ENCODE results near the gene KBTBD6. TPM values are rescaled to one million over a fixed set of nuclear protein-coding genes. Genes with fewer than 3 reads are reported as not detected.
A peak's percentile ranks its signal among the peaks of the same experiment; 100 is the strongest.
"Not testable (repeated sequence)": the region's sequence is repeated elsewhere in the genome, so short reads cannot be mapped to it uniquely, and the experiment has no call there.

KBTBD6 gene
- total RNA-seq, result 5.3 TPM
- long read RNA-seq, full-length matches to known transcripts, result 15 of 15 reads
- long read RNA-seq, partial matches to known transcripts, result 0 of 15 reads
- long read RNA-seq, other reads (novel, unspliced or antisense), result 0 of 15 reads

- intact Hi-C loops (cut with micrococcal nuclease), result loop anchor here (5.0 kb wide), 1 partner anchor 60 kb away; the partner anchor contains the start of gene KBTBD7
Observed at GRCh38 chr13:41132512-41133152, at the start of gene KBTBD6. TSS of gene KBTBD6 (minus strand) at chr13:41132802. CDS start at chr13:41132511, 291 bp downstream.

GRCh38 chr13:41182231-41182630, 49.6 kb upstream of the KBTBD6 start:
- Histone ChIP-seq H3K9me3 (replicated peaks) (no peaks in the 10 kb centered on the region), H3K4me3 (no peak overlapping the region), H3K36me3 (no peaks in the 10 kb centered on the region), H3K27me3 (ENCODE audit: low read depth) (no peaks in the 10 kb centered on the region), H3K27ac (replicated peaks) (no peak overlapping the region), H3K4me1 (no peaks in the 10 kb centered on the region)
- intact Hi-C loops (cut with micrococcal nuclease), result no loop called here
- DNase-seq, result no peak
- no peak for TF ChIP-seq CTCF (IDR thresholded peaks at IDR 0.05; ENCODE audit: borderline replicate concordance)

More at GRCh38 chr13:41132512-41133152, at the start of gene KBTBD6:
- Histone ChIP-seq H3K27ac (replicated peaks) (peak within 1 kb of the TSS; percentile 93), H3K4me1 (peaks cover 58% of the 10 kb centered on the region), H3K36me3 (no peaks in the 10 kb centered on the region), H3K9me3 (replicated peaks) (no peaks in the 10 kb centered on the region), H3K4me3 (peak within 1 kb of the TSS; percentile 87), H3K27me3 (ENCODE audit: low read depth) (no peaks in the 10 kb centered on the region)
- DNase-seq, result peak; percentile 96
- TF ChIP-seq CTCF (IDR thresholded peaks at IDR 0.05; ENCODE audit: borderline replicate concordance), result no peak

GRCh38 chr13:41179593-41180250, 47.1 kb upstream of the KBTBD6 start:
- no peak for TF ChIP-seq CTCF (IDR thresholded peaks at IDR 0.05; ENCODE audit: borderline replicate concordance)
- no peak overlapping the region for H3K4me3 ChIP-seq
- peaks cover 22% of the 10 kb centered on the region for H3K9me3 ChIP-seq (replicated peaks)
- intact Hi-C loops (cut with micrococcal nuclease), result no loop called here
- no peaks in the 10 kb centered on the region for H3K4me1 ChIP-seq
- no peak overlapping the region for H3K27ac ChIP-seq (replicated peaks)
- no peaks in the 10 kb centered on the region for H3K27me3 ChIP-seq (ENCODE audit: low read depth)
- DNase-seq, result no peak
- no peaks in the 10 kb centered on the region for H3K36me3 ChIP-seq

- DNase-seq, result no peak
- Histone ChIP-seq H3K36me3 (no peaks in the 10 kb centered on the region), H3K27ac (replicated peaks) (no peak overlapping the region), H3K4me1 (no peaks in the 10 kb centered on the region), H3K27me3 (ENCODE audit: low read depth) (no peaks in the 10 kb centered on the region), H3K4me3 (no peak overlapping the region), H3K9me3 (replicated peaks) (peaks cover 26% of the 10 kb centered on the region)
- intact Hi-C loops (cut with micrococcal nuclease), result no loop called here
- TF ChIP-seq CTCF (IDR thresholded peaks at IDR 0.05; ENCODE audit: borderline replicate concordance), result no peak
Observed at GRCh38 chr13:41178040-41178439, 45.4 kb upstream of the KBTBD6 start.

- DNase-seq, result no peak
- no peak overlapping the region for H3K4me3 ChIP-seq
- TF ChIP-seq CTCF (IDR thresholded peaks at IDR 0.05; ENCODE audit: borderline replicate concordance), result no peak
- no peaks in the 10 kb centered on the region for H3K36me3 ChIP-seq
- intact Hi-C loops (cut with micrococcal nuclease), result no loop called here
- peaks cover 26% of the 10 kb centered on the region for H3K9me3 ChIP-seq (replicated peaks)
- no peak overlapping the region for H3K27ac ChIP-seq (replicated peaks)
- H3K27me3 ChIP-seq (ENCODE audit: low read depth), result no peaks in the 10 kb centered on the region
- no peaks in the 10 kb centered on the region for H3K4me1 ChIP-seq
Observed at GRCh38 chr13:41177616-41178015, 45.0 kb upstream of the KBTBD6 start.

- H3K27me3 ChIP-seq (ENCODE audit: low read depth); H3K4me1 ChIP-seq; H3K27ac ChIP-seq (replicated peaks); H3K36me3 ChIP-seq; DNase-seq; H3K4me3 ChIP-seq; intact Hi-C loops (cut with micrococcal nuclease): not testable (repeated sequence)
- H3K9me3 ChIP-seq (replicated peaks), result peaks cover 26% of the 10 kb centered on the region
Observed at GRCh38 chr13:41175576-41175975, 43.0 kb upstream of the KBTBD6 start.
